Activated CD8-positive, alpha-beta T cell treated with anti-CD3 and anti-CD28 coated beads for 36 hours (primary cell): ENCODE data around the gene YEATS4. TPM values are rescaled to one million over a fixed set of nuclear protein-coding genes. Genes with fewer than 3 reads are reported as not detected.

Source experiments
- ATAC-seq: fragments of 200-7000 bp; cut with Tn5 transposase; one replicate; pipeline ENCODE4 v1.10.0; 2021; ENCODE audit warnings: mild to moderate bottlenecking, moderate library complexity
- CTCF ChIA-PET: fragments of 350-600 bp; sonication (Branson Sonifier 250); formaldehyde crosslinking; loops from one replicate; lab custom pipeline; 2021; ENCODE audit warnings: antibody characterized with exemption; lab: Charles Lee
- POLR2A ChIA-PET: fragments of 350-600 bp; sonication (Branson Sonifier 250); formaldehyde crosslinking; loops from one replicate; lab custom pipeline; 2021; ENCODE audit warnings: antibody characterized with exemption; lab: Charles Lee
- DNase-seq: peaks from one replicate; pipeline ENCODE4 v3.0.0-alpha.2; 2020
- H3K27ac Mint-ChIP-seq: one replicate; pipeline ENCODE4 v1.8.0; 2021; ENCODE audit warnings: mild to moderate bottlenecking, mixed read lengths
- H3K27me3 Mint-ChIP-seq: one replicate; pipeline ENCODE4 v1.8.0; 2021; ENCODE audit warnings: mixed read lengths
- H3K36me3 Mint-ChIP-seq: one replicate; pipeline ENCODE4 v1.8.0; 2021; ENCODE audit warnings: low read depth, mixed read lengths
- H3K4me1 Mint-ChIP-seq: one replicate; pipeline ENCODE4 v1.8.0; 2021; ENCODE audit warnings: low read depth, mixed read lengths
- H3K4me3 Mint-ChIP-seq: one replicate; pipeline ENCODE4 v1.8.0; 2021; ENCODE audit warnings: mild to moderate bottlenecking, moderate library complexity, mixed read lengths
- H3K9me3 Mint-ChIP-seq: one replicate; pipeline ENCODE4 v1.8.0; 2021; ENCODE audit warnings: mixed read lengths
- intact Hi-C: fragments of 100-400 bp; cut with micrococcal nuclease; formaldehyde crosslinking; loops from one replicate; pipeline ENCODE4 v1.10.0; 2022
- total RNA-seq, 2 experiments: library from RNA; stranded (reverse); gene quantifications; one replicate each; pipeline ENCODE4 v1.2.3, GENCODE V29; 2021
- TF ChIP-seq, protein P1 (sequence below): fragments of 200-600 bp; IDR thresholded peaks from one replicate; pipeline ENCODE4 v1.8.0; 2022; ENCODE audit warnings: antibody characterized with exemption, mild to moderate bottlenecking

YEATS4 gene
- total RNA-seq, 2 experiments from 2014 or later: 54.0 to 60.9 TPM

DNA sequence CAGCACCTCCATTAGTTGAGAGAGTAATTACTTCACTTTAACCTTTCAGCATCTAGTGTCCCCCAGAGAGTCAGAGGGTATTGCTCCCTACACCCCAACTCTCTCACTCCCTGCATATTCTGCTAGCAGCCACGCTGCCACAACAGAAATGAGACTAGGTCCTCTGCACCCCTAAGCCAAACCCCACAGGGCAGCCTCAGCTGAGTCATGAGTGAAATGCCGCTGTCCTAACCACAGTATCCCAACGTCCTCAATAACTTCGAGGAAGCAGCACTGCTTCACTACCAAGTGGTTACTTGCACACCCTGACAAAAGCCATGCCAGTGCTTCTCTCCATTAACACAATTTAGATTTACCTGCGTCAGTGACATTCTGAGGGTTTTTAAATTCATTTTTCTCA lies 18.2 kb upstream of the YEATS4 start:
- TF ChIP-seq, protein P1, sequence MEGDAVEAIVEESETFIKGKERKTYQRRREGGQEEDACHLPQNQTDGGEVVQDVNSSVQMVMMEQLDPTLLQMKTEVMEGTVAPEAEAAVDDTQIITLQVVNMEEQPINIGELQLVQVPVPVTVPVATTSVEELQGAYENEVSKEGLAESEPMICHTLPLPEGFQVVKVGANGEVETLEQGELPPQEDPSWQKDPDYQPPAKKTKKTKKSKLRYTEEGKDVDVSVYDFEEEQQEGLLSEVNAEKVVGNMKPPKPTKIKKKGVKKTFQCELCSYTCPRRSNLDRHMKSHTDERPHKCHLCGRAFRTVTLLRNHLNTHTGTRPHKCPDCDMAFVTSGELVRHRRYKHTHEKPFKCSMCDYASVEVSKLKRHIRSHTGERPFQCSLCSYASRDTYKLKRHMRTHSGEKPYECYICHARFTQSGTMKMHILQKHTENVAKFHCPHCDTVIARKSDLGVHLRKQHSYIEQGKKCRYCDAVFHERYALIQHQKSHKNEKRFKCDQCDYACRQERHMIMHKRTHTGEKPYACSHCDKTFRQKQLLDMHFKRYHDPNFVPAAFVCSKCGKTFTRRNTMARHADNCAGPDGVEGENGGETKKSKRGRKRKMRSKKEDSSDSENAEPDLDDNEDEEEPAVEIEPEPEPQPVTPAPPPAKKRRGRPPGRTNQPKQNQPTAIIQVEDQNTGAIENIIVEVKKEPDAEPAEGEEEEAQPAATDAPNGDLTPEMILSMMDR: no peak
- no peak for DNase-seq
- Mint-ChIP-seq H3K27ac (no peak overlapping the region), H3K4me3 (no peak overlapping the region), H3K4me1 (peaks cover 1% of the 10 kb centered on the region), H3K36me3 (no peaks in the 10 kb centered on the region), H3K9me3 (no peaks in the 10 kb centered on the region), H3K27me3 (peaks cover 9% of the 10 kb centered on the region)
- ChIA-PET POLR2A (interaction anchor here (0.9 kb wide), 1 partner anchor 10 kb away, joined by 5 read pairs; no protein-coding TSS in a partner anchor), CTCF (interaction anchor here (0.7 to 1.5 kb wide), 3 partner anchors 9 to 50 kb away, joined by 4 read pairs; no protein-coding TSS in a partner anchor)
- ATAC-seq: no peak
- intact Hi-C loops: no loop called here

DNA sequence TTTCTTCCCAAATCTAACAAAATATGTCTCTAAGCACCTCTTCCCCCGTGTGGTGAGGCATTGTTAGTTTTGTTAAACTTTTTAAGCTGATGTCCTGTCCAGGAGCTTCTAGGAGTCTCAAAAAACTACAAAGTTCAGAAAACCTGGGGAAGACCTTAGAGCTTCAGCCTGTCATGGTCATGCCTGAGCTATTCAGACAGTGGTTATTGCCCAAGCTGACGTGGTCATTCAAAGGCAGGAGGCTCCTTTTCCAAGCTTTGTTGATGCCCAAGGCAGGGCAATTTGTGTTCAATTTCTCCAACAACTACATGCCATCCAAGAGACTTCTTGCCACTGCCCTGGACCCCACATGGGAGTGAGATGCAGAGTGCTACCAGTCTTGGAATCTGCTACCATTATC lies 17.1 kb upstream of the YEATS4 start:
- peaks cover under 1% of the 10 kb centered on the region for H3K4me1 Mint-ChIP-seq
- ChIA-PET POLR2A (no interaction called here), CTCF (interaction anchor here (0.9 to 1.5 kb wide), 5 partner anchors 10 to 297 kb away, joined by 3 to 4 read pairs (median 3); no protein-coding TSS in a partner anchor)
- no peaks in the 10 kb centered on the region for H3K9me3 Mint-ChIP-seq
- DNase-seq: no peak
- ATAC-seq: no peak
- H3K4me3 Mint-ChIP-seq: no peak overlapping the region
- peaks cover 9% of the 10 kb centered on the region for H3K27me3 Mint-ChIP-seq
- intact Hi-C loops: no loop called here
- no peak overlapping the region for H3K27ac Mint-ChIP-seq
- TF ChIP-seq, protein P1: no peak
- no peaks in the 10 kb centered on the region for H3K36me3 Mint-ChIP-seq

DNA sequence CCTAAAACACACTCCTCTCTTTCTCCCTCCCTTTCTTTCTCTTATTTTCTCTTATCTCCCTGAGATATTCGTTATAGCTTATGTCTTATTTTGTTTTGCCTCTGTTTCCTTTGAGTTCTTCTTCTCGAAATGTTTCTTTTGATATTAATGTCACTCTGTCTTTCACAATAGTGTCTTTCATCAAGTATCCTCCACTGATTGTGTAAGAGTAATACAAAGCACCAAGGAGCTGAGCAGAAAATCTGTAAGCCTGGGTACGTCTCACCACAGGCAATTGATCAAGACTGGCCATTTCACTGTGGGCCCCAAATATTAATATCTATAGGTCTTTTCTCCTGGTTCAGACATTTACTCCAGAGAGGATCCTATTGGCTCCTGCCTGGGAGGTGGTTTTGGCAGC lies 16.2 kb upstream of the YEATS4 start:
- POLR2A ChIA-PET: no interaction called here
- CTCF ChIA-PET: interaction anchor here (1.2 kb wide), 1 partner anchor 228 kb away, joined by 3 read pairs; no protein-coding TSS in a partner anchor
- Mint-ChIP-seq H3K4me3 (no peak overlapping the region), H3K36me3 (no peaks in the 10 kb centered on the region), H3K9me3 (no peaks in the 10 kb centered on the region), H3K27ac (no peak overlapping the region), H3K4me1 (peaks cover 2% of the 10 kb centered on the region), H3K27me3 (peaks cover 9% of the 10 kb centered on the region)
- TF ChIP-seq, protein P1: no peak
- no peak for ATAC-seq
- intact Hi-C loops: no loop called here
- no peak for DNase-seq

DNA sequence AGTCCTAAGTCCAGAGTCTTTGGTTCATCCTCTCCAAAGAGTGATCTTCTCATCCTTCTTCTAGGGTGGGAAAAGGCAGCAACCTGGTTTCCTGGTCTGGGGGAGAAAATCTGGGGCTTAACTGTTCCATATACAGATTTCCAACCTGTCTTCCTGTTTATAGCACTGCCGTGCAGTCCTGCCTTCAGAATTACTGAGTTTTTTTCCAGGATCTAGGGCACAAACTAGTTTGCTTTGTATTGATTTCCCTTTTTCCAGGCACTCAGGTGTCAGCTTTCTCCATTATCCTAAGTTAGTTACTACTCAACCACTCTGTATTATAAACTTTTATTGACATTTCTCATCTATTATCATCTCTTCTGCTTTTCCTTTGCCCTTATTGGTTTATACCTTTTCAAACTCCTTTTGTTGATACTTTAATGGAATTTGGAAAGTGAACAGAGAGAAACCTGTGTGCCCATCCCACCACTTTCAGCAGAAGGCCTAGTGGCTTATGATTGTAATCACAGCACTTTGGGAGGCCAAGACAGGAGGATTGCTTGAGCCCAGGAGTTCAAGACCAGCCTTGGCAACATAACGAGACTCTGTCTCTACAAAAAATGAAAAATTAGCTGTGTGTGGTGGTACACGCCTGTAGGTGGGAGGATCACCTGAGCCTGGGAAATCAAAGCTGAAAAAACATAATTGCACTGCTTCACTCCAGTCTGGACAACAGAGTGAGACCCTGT lies 15.5 kb upstream of the YEATS4 start:
- POLR2A ChIA-PET: no interaction called here
- Mint-ChIP-seq H3K9me3 (no peaks in the 10 kb centered on the region), H3K36me3 (no peaks in the 10 kb centered on the region), H3K4me1 (peaks cover 2% of the 10 kb centered on the region), H3K27me3 (peaks cover 9% of the 10 kb centered on the region), H3K27ac (no peak overlapping the region), H3K4me3 (no peak overlapping the region)
- CTCF ChIA-PET: interaction anchor here (1.1 to 1.2 kb wide), 3 partner anchors 14 to 227 kb away, joined by 3 read pairs; no protein-coding TSS in a partner anchor
- ATAC-seq (no peak), DNase-seq (no peak)
- intact Hi-C loops: no loop called here
- TF ChIP-seq, protein P1: no peak

DNA sequence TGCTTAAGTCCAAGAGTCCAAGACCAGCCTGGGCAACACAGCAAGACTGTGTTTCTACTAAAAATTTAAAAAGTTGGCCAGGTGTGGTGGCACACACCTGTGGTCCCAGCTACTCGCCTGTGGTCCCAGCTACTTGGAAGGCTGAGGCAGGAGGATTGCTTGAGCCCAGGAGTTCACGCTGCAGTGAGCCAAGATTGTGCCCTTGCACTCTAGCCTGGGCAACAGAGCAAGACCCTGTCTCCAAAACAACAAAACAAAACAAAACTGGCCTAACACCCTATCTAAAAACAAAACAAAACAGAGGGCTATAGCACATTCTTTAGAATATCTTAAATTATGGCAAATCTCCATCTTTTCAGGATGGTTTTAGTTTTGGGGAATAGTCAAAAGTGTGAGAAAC lies 14.5 kb upstream of the YEATS4 start:
- POLR2A ChIA-PET: no interaction called here
- no peaks in the 10 kb centered on the region for H3K9me3 Mint-ChIP-seq
- peaks cover 2% of the 10 kb centered on the region for H3K4me1 Mint-ChIP-seq
- DNase-seq (no peak), ATAC-seq (no peak)
- H3K36me3 Mint-ChIP-seq: no peaks in the 10 kb centered on the region
- H3K27ac Mint-ChIP-seq: no peak overlapping the region
- H3K4me3 Mint-ChIP-seq: no peak overlapping the region
- TF ChIP-seq, protein P1: no peak
- intact Hi-C loops: no loop called here
- H3K27me3 Mint-ChIP-seq: peaks cover 6% of the 10 kb centered on the region
- CTCF ChIA-PET: interaction anchor here (1.1 kb wide), 2 partner anchors 13 to 226 kb away, joined by 3 read pairs; no protein-coding TSS in a partner anchor
